ENCODE data around the gene PLPP4.

The PLPP4 gene

DNA sequence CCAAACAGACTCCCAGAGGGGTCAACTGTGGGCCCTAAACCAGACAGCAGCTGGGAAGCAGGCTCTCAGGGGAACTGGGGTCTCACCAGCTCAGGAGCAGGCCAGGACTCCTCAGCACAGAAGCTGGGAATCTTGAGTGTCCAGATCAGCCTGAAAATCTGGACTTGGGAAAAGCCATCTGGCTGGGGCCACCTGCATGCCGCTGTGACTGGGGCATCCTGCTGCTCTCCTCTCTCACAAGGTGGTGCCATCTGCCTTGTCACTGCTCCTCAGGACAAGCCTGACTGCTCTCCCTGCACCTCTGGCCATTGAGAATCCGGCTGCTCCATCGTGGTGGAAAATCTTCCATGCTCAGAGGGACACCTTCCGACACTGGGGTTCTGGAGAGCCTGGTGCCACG, 141.4 kb downstream of the PLPP4 start:
- Histone ChIP-seq H3K79me2 (ENCODE audit: low read length) (no peaks in the 10 kb centered on the region), H3K9me2 (replicated peaks; ENCODE audit: insufficient read depth, low read length) (no peaks in the 10 kb centered on the region), H3K4me3 (ENCODE audit: low read length) (no peak overlapping the region), H4K20me1 (ENCODE audit: insufficient read depth, low read length) (no peaks in the 10 kb centered on the region), H3K4me2 (ENCODE audit: low read depth, low read length) (no peak overlapping the region), H3K27me3 (replicated peaks; ENCODE audit: insufficient read depth, low read length) (no peaks in the 10 kb centered on the region), H3K9me3 (replicated peaks; ENCODE audit: insufficient read depth, low read length) (no peaks in the 10 kb centered on the region), H2AFZ (ENCODE audit: low read length) (no peak overlapping the region), H3F3A (ENCODE audit: insufficient read depth, low read length) (no peaks in the 10 kb centered on the region), H3K36me3 (replicated peaks; ENCODE audit: insufficient read depth, low read length) (no peaks in the 10 kb centered on the region), H3K9ac (ENCODE audit: low read length) (no peak overlapping the region), H3K4me1 (ENCODE audit: low read length) (peaks cover 12% of the 10 kb centered on the region), H3K27ac (ENCODE audit: low read length) (no peak overlapping the region)
- TF ChIP-seq EZH2phosphoT487 (IDR thresholded peaks at IDR 0.05; ENCODE audit: low read length) (no peak), EZH2 (optimal IDR thresholded peaks at IDR 0.05; ENCODE audit: low read depth, low read length) (no peak)
- TF ChIP-seq, protein P1, sequence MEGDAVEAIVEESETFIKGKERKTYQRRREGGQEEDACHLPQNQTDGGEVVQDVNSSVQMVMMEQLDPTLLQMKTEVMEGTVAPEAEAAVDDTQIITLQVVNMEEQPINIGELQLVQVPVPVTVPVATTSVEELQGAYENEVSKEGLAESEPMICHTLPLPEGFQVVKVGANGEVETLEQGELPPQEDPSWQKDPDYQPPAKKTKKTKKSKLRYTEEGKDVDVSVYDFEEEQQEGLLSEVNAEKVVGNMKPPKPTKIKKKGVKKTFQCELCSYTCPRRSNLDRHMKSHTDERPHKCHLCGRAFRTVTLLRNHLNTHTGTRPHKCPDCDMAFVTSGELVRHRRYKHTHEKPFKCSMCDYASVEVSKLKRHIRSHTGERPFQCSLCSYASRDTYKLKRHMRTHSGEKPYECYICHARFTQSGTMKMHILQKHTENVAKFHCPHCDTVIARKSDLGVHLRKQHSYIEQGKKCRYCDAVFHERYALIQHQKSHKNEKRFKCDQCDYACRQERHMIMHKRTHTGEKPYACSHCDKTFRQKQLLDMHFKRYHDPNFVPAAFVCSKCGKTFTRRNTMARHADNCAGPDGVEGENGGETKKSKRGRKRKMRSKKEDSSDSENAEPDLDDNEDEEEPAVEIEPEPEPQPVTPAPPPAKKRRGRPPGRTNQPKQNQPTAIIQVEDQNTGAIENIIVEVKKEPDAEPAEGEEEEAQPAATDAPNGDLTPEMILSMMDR (IDR thresholded peaks at IDR 0.05; ENCODE audit: low read length) = no peak
- no peak for DNase-seq

DNA sequence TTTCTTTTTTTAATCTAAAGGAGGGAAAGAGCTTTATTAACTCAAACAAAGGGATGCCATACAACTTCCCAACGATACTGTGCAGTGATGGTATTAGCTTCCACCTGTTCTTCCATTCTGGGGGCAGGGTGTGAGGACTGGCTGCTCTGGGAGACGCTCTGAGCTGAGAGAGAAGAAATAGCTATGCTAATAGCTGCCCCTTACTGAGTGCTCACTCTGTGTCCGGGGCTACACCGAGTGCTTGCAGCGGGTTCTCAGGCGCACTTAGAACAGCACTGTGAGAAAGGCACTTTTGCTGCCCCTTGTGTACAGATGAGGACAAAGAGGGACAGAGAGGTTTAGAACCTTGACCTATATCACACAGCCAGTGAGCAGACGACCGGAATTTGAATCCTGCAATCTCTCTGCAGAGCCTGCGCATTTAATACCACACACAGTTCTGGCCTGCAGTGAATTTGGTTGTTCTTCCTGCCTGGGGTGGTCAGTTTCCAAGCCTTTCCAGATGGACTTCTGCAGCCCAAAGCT, 142.2 kb downstream of the PLPP4 start:
- H4K20me1 ChIP-seq (ENCODE audit: insufficient read depth, low read length) = no peaks in the 10 kb centered on the region
- H3K27me3 ChIP-seq (replicated peaks; ENCODE audit: insufficient read depth, low read length) = no peaks in the 10 kb centered on the region
- H3K9me3 ChIP-seq (replicated peaks; ENCODE audit: insufficient read depth, low read length) = no peaks in the 10 kb centered on the region
- no peaks in the 10 kb centered on the region for H3F3A ChIP-seq (ENCODE audit: insufficient read depth, low read length)
- no peak for DNase-seq
- no peak overlapping the region for H3K4me3 ChIP-seq (ENCODE audit: low read length)
- H3K9me2 ChIP-seq (replicated peaks; ENCODE audit: insufficient read depth, low read length) = no peaks in the 10 kb centered on the region
- TF ChIP-seq EZH2phosphoT487 (IDR thresholded peaks at IDR 0.05; ENCODE audit: low read length) (no peak), EZH2 (optimal IDR thresholded peaks at IDR 0.05; ENCODE audit: low read depth, low read length) (no peak)
- TF ChIP-seq, protein P1 (IDR thresholded peaks at IDR 0.05; ENCODE audit: low read length) = no peak
- H3K36me3 ChIP-seq (replicated peaks; ENCODE audit: insufficient read depth, low read length) = no peaks in the 10 kb centered on the region
- no peak overlapping the region for H3K27ac ChIP-seq (ENCODE audit: low read length)
- no peaks in the 10 kb centered on the region for H3K79me2 ChIP-seq (ENCODE audit: low read length)
- no peak overlapping the region for H3K4me2 ChIP-seq (ENCODE audit: low read depth, low read length)
- peaks cover 4% of the 10 kb centered on the region for H3K4me1 ChIP-seq (ENCODE audit: low read length)
- H2AFZ ChIP-seq (ENCODE audit: low read length) = no peak overlapping the region
- no peak overlapping the region for H3K9ac ChIP-seq (ENCODE audit: low read length)

DNA sequence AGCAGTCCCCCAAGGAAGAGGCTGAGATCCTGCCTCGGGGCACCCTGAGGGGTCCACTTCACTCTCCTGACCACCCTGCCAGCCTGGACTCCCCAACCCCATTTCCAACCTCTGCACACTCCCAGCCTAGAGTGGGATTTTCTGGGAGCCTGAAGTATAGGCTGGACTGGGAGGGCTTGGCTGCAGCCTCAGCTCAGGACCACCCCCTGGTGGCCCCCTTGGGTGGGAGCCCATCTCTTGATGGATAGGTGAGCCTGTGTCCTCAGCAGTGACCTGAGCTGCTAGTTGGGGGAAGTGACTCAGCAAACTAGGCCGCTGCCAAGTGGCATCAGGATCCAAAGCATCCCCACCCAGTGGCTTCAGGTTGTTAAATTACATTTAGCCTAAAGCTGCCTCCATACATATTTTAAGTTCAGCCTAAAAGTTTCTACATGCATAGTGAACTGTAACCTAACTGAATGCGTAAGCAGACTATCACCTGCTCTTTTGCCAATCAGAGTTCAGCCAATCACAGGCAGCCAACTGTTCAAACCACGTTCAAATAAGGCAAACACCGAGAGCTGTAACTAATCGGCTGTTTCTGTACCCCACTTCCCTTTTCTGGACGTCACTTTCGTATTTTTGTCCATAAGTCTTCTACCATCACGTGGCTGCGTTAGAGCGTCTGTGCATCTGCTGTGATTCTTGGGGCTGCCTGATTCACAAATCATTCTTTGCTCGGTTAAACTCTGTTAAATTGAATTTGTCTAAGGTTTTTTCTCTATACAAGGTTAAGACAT, 144.0 kb downstream of the PLPP4 start:
- H2AFZ ChIP-seq (ENCODE audit: low read length) = no peak overlapping the region
- no peak for TF ChIP-seq EZH2 (optimal IDR thresholded peaks at IDR 0.05; ENCODE audit: low read depth, low read length)
- no peak for TF ChIP-seq EZH2phosphoT487 (IDR thresholded peaks at IDR 0.05; ENCODE audit: low read length)
- TF ChIP-seq, protein P1 (IDR thresholded peaks at IDR 0.05; ENCODE audit: low read length) = peak; percentile 10; the same call in 1 of the 2 replicates
- H3K36me3 ChIP-seq (replicated peaks; ENCODE audit: insufficient read depth, low read length) = no peaks in the 10 kb centered on the region
- no peaks in the 10 kb centered on the region for H3K27me3 ChIP-seq (replicated peaks; ENCODE audit: insufficient read depth, low read length)
- DNase-seq = no peak
- H3K4me3 ChIP-seq (ENCODE audit: low read length) = no peak overlapping the region
- H3K9me3 ChIP-seq (replicated peaks; ENCODE audit: insufficient read depth, low read length) = no peaks in the 10 kb centered on the region
- H3K4me1 ChIP-seq (ENCODE audit: low read length) = peaks cover 13% of the 10 kb centered on the region; the same call in 1 of the 2 replicates
- no peak overlapping the region for H3K27ac ChIP-seq (ENCODE audit: low read length)
- H3K9ac ChIP-seq (ENCODE audit: low read length) = no peak overlapping the region
- no peaks in the 10 kb centered on the region for H3K9me2 ChIP-seq (replicated peaks; ENCODE audit: insufficient read depth, low read length)
- H3K79me2 ChIP-seq (ENCODE audit: low read length) = no peaks in the 10 kb centered on the region
- H3K4me2 ChIP-seq (ENCODE audit: low read depth, low read length) = no peak overlapping the region
- no peaks in the 10 kb centered on the region for H4K20me1 ChIP-seq (ENCODE audit: insufficient read depth, low read length)
- H3F3A ChIP-seq (ENCODE audit: insufficient read depth, low read length) = no peaks in the 10 kb centered on the region

Data from MM.1S (cell line).